Liver (tissue), 3 donors: Measurements from ENCODE around the gene GIPC2.

ENCODE experiments used
- EGR1 ChIP-seq, 2 donors: IDR thresholded peaks; 2 replicates each; pipeline ENCODE4 v1.6.1; 2016 to 2018; ENCODE audit warnings: antibody characterized with exemption in 2 of 2, low read depth in 2 of 2
- FOXA1 ChIP-seq: IDR thresholded peaks from 2 replicates; pipeline ENCODE4 v1.6.1; 2016; ENCODE audit warnings: antibody characterized with exemption
- GABPA ChIP-seq, 2 donors: IDR thresholded peaks in 1 of 2; conservative IDR thresholded peaks in 1 of 2; 2 replicates each; pipeline ENCODE4 v1.6.1; 2016; ENCODE audit warnings: antibody characterized with exemption in 2 of 2, mild to moderate bottlenecking in 1 of 2, moderate library complexity in 1 of 2
- HNF4G ChIP-seq: IDR thresholded peaks from 2 replicates; pipeline ENCODE4 v1.6.1; 2016; ENCODE audit warnings: antibody characterized with exemption
- JUND ChIP-seq, 2 donors: IDR thresholded peaks; 2 replicates each; pipeline ENCODE4 v1.6.1; 2016; ENCODE audit warnings: antibody characterized with exemption in 2 of 2
- RAD21 ChIP-seq, 2 donors: IDR thresholded peaks; 2 replicates each; pipeline ENCODE4 v1.6.1; 2016; ENCODE audit warnings: antibody characterized with exemption in 2 of 2, mild to moderate bottlenecking in 2 of 2
- RXRA ChIP-seq, 2 donors: IDR thresholded peaks; 2 replicates each; pipeline ENCODE4 v1.6.1; 2017 to 2018; ENCODE audit warnings: antibody characterized with exemption in 2 of 2, mild to moderate bottlenecking in 1 of 2
- TAF1 ChIP-seq: conservative IDR thresholded peaks from 2 replicates; pipeline ENCODE4 v1.6.1; 2016; ENCODE audit warnings: antibody characterized with exemption, mild to moderate bottlenecking
- YY1 ChIP-seq: IDR thresholded peaks from 2 replicates; pipeline ENCODE4 v1.6.1; 2016; ENCODE audit warnings: antibody characterized with exemption, mild to moderate bottlenecking
- TF ChIP-seq, protein P1 (sequence below): fragments of 150-350 bp; IDR thresholded peaks from 2 replicates; pipeline ENCODE4 v1.5.1; 2017; ENCODE audit warnings: improper control_type of control experiment, low read depth, low read length; ENCODE audit not compliant: missing input control
- TF ChIP-seq, protein P2 (sequence below): IDR thresholded peaks from 2 replicates; pipeline ENCODE4 v1.6.1; 2016; ENCODE audit warnings: antibody characterized with exemption
- TF ChIP-seq, protein P3 (sequence below): IDR thresholded peaks from 2 replicates; pipeline ENCODE4 v1.6.1; 2016; ENCODE audit warnings: antibody characterized with exemption
- TF ChIP-seq, protein P4 (sequence below): IDR thresholded peaks from 2 replicates; pipeline ENCODE4 v1.6.1; 2016; ENCODE audit warnings: antibody characterized with exemption
- TF ChIP-seq, protein P5 (sequence below): IDR thresholded peaks from 2 replicates; pipeline ENCODE4 v1.6.1; 2016; ENCODE audit warnings: antibody characterized with exemption, mild to moderate bottlenecking
- donor health status: healthy.
- donor health status: healthy.

DNA sequence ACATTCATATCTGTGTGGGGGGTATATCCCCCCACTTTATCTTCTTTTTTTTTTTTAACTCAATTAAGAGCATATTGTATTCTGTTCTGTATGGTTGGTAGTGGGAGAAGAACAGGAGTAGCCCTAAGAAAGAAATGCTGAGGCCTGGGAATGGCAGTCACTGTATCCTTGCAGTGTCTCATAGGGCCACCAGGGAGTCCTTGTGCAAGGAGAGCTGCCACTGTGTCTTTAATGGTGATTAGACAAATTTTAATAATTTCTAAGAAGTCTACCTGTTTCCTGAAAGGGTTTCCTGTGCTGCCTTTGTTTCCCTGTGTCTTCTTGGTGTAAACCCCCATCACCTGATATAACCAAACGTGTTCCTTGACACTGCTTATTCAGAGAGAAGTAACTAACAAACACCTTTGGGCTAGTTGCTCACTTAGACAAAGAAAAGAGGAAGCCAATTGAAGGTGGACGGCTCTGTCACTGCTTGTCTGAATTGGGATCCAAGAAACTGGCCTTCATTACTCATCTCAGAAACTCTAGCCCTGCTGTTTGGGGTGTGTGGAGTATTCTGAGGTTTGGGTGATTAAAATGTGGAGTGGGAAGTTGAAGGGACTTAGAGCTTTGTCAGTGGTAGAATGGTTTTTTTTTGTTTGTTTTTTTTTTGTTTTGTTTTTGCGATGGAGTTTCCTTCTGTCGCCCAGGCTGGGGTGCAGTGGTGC lies 15.2 kb downstream of the GIPC2 start:
- TF ChIP-seq, protein P1, sequence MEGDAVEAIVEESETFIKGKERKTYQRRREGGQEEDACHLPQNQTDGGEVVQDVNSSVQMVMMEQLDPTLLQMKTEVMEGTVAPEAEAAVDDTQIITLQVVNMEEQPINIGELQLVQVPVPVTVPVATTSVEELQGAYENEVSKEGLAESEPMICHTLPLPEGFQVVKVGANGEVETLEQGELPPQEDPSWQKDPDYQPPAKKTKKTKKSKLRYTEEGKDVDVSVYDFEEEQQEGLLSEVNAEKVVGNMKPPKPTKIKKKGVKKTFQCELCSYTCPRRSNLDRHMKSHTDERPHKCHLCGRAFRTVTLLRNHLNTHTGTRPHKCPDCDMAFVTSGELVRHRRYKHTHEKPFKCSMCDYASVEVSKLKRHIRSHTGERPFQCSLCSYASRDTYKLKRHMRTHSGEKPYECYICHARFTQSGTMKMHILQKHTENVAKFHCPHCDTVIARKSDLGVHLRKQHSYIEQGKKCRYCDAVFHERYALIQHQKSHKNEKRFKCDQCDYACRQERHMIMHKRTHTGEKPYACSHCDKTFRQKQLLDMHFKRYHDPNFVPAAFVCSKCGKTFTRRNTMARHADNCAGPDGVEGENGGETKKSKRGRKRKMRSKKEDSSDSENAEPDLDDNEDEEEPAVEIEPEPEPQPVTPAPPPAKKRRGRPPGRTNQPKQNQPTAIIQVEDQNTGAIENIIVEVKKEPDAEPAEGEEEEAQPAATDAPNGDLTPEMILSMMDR, result no peak
- TF ChIP-seq, protein P2, sequence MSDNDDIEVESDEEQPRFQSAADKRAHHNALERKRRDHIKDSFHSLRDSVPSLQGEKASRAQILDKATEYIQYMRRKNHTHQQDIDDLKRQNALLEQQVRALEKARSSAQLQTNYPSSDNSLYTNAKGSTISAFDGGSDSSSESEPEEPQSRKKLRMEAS, result no peak
- TF ChIP-seq JUND (IDR thresholded peaks at IDR 0.05) (no peak), RAD21 (IDR thresholded peaks at IDR 0.05) (no peak), GABPA (IDR thresholded peaks at IDR 0.05 in 1 of 2, conservative IDR thresholded peaks at IDR 0.05 in 1 of 2) (no peak), YY1 (no peak), TAF1 (no peak), RXRA (IDR thresholded peaks at IDR 0.05) (no peak), EGR1 (IDR thresholded peaks at IDR 0.05; ENCODE audit: low read depth in 2 of 2) (no peak), HNF4G (no peak), FOXA1 (no peak)
- TF ChIP-seq, protein P3, sequence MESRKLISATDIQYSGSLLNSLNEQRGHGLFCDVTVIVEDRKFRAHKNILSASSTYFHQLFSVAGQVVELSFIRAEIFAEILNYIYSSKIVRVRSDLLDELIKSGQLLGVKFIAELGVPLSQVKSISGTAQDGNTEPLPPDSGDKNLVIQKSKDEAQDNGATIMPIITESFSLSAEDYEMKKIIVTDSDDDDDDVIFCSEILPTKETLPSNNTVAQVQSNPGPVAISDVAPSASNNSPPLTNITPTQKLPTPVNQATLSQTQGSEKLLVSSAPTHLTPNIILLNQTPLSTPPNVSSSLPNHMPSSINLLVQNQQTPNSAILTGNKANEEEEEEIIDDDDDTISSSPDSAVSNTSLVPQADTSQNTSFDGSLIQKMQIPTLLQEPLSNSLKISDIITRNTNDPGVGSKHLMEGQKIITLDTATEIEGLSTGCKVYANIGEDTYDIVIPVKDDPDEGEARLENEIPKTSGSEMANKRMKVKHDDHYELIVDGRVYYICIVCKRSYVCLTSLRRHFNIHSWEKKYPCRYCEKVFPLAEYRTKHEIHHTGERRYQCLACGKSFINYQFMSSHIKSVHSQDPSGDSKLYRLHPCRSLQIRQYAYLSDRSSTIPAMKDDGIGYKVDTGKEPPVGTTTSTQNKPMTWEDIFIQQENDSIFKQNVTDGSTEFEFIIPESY, result no peak
- TF ChIP-seq, protein P4, sequence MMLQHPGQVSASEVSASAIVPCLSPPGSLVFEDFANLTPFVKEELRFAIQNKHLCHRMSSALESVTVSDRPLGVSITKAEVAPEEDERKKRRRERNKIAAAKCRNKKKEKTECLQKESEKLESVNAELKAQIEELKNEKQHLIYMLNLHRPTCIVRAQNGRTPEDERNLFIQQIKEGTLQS, result no peak
- TF ChIP-seq, protein P5, sequence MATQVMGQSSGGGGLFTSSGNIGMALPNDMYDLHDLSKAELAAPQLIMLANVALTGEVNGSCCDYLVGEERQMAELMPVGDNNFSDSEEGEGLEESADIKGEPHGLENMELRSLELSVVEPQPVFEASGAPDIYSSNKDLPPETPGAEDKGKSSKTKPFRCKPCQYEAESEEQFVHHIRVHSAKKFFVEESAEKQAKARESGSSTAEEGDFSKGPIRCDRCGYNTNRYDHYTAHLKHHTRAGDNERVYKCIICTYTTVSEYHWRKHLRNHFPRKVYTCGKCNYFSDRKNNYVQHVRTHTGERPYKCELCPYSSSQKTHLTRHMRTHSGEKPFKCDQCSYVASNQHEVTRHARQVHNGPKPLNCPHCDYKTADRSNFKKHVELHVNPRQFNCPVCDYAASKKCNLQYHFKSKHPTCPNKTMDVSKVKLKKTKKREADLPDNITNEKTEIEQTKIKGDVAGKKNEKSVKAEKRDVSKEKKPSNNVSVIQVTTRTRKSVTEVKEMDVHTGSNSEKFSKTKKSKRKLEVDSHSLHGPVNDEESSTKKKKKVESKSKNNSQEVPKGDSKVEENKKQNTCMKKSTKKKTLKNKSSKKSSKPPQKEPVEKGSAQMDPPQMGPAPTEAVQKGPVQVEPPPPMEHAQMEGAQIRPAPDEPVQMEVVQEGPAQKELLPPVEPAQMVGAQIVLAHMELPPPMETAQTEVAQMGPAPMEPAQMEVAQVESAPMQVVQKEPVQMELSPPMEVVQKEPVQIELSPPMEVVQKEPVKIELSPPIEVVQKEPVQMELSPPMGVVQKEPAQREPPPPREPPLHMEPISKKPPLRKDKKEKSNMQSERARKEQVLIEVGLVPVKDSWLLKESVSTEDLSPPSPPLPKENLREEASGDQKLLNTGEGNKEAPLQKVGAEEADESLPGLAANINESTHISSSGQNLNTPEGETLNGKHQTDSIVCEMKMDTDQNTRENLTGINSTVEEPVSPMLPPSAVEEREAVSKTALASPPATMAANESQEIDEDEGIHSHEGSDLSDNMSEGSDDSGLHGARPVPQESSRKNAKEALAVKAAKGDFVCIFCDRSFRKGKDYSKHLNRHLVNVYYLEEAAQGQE, result no peak
